Measurements from ENCODE around the gene RFC3.

The RFC3 gene

DNA sequence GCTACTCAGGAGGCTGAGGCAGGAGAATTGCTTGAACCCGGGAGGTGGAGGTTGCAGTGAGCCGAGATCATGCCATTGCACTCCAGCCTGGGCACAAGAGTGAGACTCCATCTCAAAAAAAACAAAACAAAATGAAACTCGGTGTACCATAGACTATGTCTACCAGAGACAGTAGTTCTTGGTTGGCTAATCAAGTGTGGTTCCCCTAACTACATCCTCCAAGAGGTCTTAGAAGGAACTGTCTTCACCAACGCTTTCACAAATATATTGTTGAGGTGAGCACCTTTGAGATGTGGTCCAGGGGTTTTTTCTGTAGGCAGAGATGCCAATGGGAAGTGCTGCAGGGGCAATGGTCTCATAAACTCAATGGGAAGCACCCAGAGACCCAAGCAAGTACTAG lies 48.0 kb downstream of the RFC3 start:
- DNase-seq (ENCODE audit: low read depth): no peak

DNA sequence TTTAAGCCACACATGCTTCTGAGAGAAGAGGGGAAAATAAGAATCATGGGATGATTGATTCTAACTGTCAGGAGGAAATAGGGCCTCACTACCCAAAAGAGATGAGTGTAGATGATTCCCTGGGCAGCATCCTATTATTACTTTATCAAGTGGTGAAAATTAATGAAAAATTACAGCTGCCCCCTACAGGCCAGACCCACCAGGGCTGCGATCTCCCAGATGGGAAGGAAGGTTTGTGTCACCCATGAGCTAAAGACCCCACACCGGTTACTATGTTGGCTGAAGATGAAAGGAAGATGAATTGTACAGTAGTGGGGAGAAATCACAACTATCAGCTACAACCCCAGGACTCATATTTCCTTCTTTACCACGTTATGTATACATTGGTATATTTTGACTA lies 49.5 kb downstream of the RFC3 start:
- no peak for DNase-seq (ENCODE audit: low read depth)

DNA sequence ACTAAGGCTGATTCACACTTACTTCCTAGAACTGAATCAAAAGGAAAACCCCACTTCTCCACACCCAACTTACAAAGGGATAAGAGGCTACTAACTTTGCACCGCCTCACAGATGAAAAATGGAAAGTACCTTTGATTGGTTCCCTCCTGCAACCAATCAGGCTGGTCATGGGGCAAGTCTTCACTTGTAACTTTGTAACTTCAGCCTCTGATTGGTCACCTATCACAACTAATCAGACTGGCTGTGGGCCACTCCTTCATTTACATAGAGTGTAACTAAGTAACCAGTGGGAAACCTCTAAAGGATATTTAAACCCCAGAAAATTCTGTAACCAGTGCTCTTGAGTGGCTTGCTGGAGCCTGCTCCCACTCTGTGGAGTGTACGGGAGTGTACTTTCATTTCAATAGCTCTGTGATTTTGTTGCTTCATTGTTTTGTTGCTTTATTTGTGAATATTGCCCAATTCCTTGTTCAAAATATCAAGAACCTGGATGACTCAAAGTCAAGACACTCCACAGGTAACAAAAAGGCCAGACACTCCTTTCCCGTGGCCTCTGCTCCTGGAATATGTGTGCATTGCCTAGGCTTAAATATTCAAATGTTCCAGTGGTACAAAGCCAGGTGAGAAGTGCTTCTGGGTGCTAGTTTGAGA lies 50.5 kb downstream of the RFC3 start:
- DNase-seq (ENCODE audit: low read depth): no peak

DNA sequence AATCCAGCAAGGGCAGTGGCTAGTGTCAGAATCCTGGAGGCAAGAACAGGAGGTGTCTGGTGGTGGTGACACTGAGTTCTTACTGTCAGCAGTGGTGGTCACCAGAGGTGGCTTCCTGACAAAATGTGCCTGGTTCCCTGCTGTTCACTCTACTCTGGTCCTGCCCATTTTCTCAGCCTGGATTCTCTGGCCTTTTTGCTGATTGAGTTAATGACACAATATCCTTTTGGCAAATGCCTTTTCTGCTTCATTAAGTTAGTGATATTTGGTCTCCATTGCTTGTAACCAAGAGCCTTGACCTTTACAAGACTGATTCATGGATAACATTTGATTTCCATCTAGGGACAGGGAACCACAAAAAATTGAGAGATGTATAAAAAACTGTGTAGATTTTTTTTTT lies 51.1 kb downstream of the RFC3 start:
- DNase-seq (ENCODE audit: low read depth): no peak

DNA sequence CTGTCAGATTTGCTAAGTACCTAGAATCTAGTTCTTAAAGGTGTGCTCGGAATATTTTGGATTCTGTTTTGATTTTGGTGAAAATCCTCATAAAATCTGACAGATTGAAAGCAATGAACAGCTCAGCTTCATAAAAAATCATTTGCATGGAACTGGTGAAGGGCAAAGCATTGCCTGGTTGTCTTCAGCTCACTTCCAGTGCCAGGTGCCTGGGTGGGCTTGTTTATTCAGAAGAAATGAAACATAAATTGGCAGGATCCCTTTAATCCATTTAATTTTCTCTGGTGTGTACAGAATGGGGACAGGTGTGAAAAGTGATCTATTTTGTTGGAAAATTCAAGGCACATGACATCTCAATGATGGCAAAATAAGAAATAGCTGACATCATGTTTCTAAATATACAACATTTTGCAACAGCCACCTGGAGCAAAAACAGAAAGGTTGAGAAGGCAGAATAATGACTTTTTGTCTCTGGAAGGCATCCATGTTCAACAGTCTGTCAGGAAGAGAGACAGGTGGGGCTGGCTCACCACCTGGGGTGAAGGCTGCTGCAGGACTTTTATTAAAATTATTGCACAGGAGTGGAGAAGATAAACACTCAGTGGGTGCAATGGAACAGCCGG lies 52.2 kb downstream of the RFC3 start:
- DNase-seq (ENCODE audit: low read depth): no peak

DNA sequence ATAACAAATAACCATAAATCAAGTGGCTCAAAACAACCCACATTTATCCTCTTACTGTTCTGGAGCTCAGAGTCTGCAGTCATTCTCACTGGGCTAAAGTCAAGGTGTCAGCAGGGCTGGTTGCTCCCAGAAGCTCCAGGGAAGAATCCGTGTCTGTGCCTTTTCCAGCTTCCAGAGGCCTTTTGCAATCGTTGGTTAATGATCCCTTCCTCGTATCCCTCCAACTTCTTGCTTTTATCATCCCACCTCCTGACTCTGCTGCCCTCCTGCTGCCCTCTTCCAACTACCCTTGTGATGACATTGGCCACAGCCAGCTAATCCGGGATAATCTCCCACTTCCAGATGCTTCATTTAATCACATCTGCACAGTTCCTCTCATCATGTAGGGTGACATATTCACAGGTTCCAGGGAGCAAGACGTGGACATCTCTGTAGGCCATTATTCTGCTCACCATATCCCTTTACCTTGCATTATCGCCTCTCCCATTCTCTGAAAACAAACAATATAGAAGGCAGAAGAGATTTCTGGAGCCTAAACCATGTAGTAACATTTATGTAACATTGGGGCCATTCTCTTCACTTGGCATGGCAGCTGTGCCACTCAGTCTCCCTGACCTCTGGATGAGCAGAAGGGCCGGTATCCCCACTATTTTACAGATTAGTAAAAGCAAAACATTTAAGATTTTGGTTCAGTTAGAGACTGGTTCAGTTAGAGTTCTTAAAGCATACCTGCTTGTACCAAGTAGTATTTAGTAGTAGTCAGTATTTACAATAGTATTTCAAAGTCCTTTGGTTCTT lies 53.5 kb downstream of the RFC3 start:
- no peak for DNase-seq (ENCODE audit: low read depth)

DNA sequence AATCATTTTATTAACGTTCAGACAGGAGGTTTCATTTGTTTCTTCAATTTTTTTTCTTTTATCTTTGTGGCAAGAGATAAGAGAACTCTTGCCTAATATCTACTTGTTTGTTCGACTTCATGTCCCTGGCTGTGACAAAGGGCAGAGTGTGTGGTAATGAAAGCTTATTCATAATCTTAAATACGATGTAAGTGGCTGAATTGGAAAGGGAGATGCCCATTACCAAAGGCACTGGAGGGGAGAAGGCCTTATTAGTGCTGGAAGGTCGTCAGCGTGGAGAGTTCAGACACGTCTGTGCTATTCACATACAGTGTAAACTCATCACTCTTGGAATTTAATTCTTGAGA lies 54.0 kb downstream of the RFC3 start:
- DNase-seq (ENCODE audit: low read depth): no peak

DNA sequence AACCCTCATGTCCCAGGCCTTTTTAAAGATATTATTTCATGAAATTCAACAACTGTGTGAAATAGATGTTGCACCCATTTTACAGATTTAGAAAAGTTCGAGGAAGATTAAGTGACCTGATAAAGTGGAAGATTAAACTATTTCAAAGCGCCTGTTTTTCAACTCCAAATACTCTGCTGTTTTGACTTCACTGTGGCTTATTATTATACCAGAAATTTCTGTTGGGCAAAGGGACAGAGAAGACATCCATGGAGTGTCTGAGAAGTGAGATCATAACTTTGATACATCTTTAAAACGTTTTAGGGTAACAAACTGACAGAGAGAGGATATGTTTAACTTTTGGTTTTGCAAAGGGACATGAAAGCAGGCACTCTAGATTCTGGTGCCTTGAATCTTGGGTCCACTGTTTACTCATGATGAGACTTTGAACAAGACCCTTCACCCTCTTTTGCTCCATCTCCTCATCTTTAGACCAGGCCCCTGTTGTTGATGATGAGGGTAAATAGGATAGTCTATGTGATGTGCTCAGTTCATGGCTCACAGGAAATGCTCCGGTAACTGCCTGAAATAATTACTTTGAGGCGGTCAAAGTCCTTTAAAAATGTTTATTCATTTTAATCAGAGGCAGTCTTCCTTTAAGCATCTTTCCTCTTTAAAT lies 55.4 kb downstream of the RFC3 start:
- DNase-seq (ENCODE audit: low read depth): no peak

DNA sequence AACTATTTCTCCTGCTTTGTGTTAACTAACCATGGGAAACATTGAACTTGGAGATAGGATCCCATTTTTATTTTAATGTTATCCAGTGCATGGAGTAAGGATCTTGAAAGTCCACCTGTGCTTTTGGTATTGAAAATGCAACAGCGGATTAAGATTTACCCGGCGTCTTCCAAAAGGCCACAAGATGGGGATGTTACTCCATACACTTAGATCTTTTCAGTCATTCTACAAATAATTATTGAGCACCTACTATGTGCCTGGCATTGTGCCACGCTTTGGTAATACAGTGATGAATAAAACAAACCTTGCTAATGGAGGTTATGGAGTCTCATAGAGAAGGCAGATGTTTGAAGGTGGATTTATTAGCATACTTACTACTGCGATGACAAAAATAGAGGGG lies 56.9 kb downstream of the RFC3 start:
- no peak for DNase-seq (ENCODE audit: low read depth)

DNA sequence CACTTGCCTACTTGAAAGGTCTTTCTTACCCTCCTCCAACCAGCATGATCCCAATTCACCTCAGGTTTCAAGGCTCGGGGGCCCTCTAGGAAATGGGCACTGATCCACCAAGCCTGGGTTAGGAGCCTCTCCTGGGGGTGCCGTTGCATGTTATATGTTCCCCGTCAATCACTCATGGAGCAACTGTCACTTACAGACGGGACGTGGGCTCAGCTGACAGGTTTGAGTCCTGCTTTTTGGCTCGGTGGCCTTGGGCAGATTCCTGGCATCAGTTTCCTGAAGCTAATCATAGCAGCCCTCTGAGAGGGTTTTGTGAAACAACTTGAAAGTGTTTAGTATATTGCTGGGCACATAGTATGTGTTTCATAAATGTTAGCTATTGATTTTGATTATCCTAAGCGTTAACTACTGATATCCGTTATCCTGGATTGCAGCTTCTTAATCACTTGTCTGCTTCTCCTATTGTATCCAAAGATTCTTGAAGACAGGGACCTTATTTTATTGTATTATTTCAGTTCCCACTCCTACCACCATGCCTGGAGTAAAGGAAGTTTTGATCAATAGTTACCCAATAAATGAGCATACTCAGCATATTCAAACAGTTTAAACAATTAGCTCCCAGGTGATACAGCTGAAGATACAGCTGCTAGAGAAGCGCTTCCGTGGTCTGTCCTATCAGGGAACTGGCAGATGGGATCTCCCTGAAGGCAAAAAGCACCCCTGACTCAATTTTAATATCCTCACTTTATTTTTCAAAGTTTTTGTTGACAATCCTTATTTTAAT lies 57.9 kb downstream of the RFC3 start:
- DNase-seq (ENCODE audit: low read depth): no peak

DNA sequence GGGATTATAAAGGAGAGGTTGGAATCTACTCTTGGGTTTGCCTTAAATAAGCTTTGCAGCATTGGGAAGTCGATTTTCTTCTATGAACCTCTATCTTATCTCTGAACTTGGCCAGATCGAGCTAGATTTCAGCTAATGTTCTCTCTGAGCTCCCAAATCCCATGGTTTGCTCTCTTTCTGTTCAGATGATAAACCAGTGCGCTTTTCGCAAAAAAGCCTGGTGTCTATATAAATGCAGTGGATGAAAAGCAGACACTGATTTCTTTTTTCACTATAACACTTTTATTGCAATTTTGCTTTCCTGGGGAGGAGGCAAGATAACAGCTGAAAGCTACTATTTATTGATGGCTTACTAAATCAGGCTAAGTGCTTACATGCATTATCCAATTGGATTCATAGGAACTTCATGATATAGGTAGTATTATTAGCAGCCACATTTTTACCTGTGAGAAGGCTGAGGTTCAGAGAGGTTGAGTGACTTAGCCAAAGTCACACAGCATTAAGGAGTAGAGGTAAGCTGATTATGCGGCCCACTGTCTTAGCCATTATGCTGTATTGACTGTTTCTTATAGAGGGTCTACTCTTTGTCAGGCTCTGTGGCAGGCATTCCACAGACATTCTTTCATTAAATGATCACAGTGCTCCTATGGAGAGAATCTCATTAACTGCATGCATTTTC lies 58.9 kb downstream of the RFC3 start:
- no peak for DNase-seq (ENCODE audit: low read depth)

DNA sequence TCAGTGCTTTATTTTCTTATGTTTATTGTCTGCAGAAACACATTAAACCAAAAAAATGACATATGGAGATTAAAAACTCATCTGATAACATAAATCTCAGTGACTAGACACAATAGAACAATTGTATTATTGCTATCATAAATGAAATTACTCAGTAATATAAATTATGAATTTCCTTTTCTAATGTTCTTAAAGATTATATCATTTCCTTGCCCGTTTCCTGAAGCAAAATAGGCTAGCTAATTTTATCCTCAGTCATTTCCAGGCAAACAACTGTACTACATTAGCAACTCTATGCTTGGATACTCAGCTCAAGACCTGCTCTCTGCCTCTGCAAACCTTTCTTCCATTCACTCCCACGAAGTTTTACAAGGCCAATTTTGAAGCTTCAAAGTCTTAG lies 61.2 kb downstream of the RFC3 start:
- no peak for DNase-seq (ENCODE audit: low read depth)

DNA sequence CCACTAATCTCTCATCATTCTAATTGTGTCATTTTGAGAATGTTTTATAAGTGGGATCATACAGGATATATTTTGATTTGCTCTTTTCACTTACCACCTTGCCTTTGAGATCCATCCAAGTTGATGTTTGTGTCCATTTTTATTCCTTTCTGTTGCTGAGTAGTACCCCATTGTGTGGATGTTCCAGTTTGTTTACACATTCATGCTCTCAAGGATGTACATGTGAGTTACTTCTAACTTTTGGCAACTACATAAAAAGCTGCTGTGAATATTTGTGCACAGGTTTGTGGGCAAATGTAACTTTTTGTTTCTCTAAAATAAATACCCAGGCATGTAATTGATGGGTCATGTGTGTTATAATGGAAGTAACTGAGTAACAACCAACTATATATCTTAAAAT lies 64.9 kb downstream of the RFC3 start:
- no peak for DNase-seq (ENCODE audit: low read depth)

DNA sequence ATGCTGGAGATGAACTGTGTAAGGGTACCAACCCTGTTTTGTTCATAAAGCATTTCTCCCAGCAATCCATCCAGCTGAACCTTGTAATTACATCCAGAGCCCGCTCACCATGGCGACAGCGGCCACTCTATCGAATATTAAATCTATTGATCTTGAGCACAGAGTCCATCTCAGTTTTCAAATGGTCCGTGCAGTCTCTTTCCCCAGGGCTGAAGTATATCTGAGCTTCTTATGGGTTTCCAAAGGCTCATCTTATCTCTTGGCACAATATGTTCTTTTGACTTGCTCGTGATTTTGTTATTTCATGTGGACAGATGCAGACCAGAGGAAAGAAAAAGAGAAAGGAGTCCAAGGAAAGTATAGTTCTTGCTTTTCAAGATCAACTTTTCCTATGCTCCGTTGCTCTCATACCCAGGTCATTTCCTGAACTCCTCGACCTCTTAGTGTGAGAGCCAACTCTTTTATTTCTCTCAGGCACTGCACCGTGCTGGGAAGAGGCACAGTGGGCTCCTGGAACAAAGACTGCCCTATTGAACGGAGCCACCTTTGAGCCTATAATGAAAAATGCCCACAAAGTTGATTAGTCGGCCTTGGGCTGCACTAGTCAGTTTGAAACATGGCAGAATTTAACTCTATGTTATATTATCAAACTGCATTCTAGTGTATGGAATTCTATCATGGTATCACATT lies 66.7 kb downstream of the RFC3 start:
- no peak for DNase-seq (ENCODE audit: low read depth)
